HUES64 (cell line): Measurements from ENCODE around the gene TBX4.

Experiments used
- H3K27ac ChIP-seq: 2 replicates; pipeline ENCODE4 v1.7.0; 2013; ENCODE audit warnings: low read depth, low read length, inconsistent platforms
- H3K27me3 ChIP-seq: 2 replicates; pipeline ENCODE4 v1.6.1; 2013; ENCODE audit warnings: mild to moderate bottlenecking, low read length; ENCODE audit not compliant: insufficient read depth
- H3K36me3 ChIP-seq: 2 replicates; pipeline ENCODE4 v1.6.1; 2013; ENCODE audit warnings: mild to moderate bottlenecking, low read length; ENCODE audit not compliant: insufficient read depth
- H3K4me1 ChIP-seq: 2 replicates; pipeline ENCODE4 v1.6.1; 2013; ENCODE audit warnings: mild to moderate bottlenecking, low read length, moderate library complexity; ENCODE audit not compliant: insufficient read depth
- H3K4me3 ChIP-seq: 2 replicates; pipeline ENCODE4 v1.5.1; 2013; ENCODE audit warnings: mild to moderate bottlenecking, low read length, moderate library complexity
- H3K9ac ChIP-seq: 2 replicates; pipeline ENCODE4 v1.6.1; 2013; ENCODE audit warnings: mild to moderate bottlenecking, low read depth, low read length
- H3K9me3 ChIP-seq: 2 replicates; pipeline ENCODE4 v1.6.1; 2013; ENCODE audit warnings: low read depth, low read length; ENCODE audit not compliant: insufficient read depth
- WGBS: fragments of 150-250, 120-280 bp; methylation state at CpG from one replicate; pipeline ENCODE4 v1.1.7; 2013; ENCODE audit warnings: missing lambda C conversion rate; 5-methylcytosine and 5-hydroxymethylcytosine counted together

The TBX4 gene

GRCh38 chr17:61457226-61457983, 5.2 kb downstream of the TBX4 start:
- peak overlapping the region; percentile 6; the same call in 1 of the 2 replicates for H3K4me3 ChIP-seq
- no peaks in the 10 kb centered on the region for H3K9me3 ChIP-seq
- no peak overlapping the region for H3K27ac ChIP-seq
- no peak overlapping the region for H3K9ac ChIP-seq
- 2% methylated on average over 39 of the region's 39 CpGs for WGBS
- H3K4me1 ChIP-seq: 0 out of 2 replicates have a peak, but pooled peaks cover 6% of the 10 kb centered on the region
- H3K27me3 ChIP-seq: peaks cover 100% of the 10 kb centered on the region
- no peaks in the 10 kb centered on the region for H3K36me3 ChIP-seq

- Histone ChIP-seq H3K36me3 (no peaks in the 10 kb centered on the region), H3K4me3 (no peak overlapping the region), H3K9me3 (no peaks in the 10 kb centered on the region), H3K27me3 (peaks cover 100% of the 10 kb centered on the region), H3K4me1 (peaks cover 11% of the 10 kb centered on the region; the same call in 1 of the 2 replicates), H3K9ac (no peak overlapping the region), H3K27ac (no peak overlapping the region)
- 3% methylated on average over 13 of the region's 14 CpGs for WGBS
These were observed 5.8 kb downstream of the TBX4 start for GRCh38 chr17:61458000-61458399.

GRCh38 chr17:61458421-61459141, 6.4 kb downstream of the TBX4 start:
- H3K4me1 ChIP-seq: peaks cover 11% of the 10 kb centered on the region; the same call in 1 of the 2 replicates
- WGBS: 16% methylated on average over 5 of the region's 5 CpGs
- no peak overlapping the region for H3K4me3 ChIP-seq

DNA sequence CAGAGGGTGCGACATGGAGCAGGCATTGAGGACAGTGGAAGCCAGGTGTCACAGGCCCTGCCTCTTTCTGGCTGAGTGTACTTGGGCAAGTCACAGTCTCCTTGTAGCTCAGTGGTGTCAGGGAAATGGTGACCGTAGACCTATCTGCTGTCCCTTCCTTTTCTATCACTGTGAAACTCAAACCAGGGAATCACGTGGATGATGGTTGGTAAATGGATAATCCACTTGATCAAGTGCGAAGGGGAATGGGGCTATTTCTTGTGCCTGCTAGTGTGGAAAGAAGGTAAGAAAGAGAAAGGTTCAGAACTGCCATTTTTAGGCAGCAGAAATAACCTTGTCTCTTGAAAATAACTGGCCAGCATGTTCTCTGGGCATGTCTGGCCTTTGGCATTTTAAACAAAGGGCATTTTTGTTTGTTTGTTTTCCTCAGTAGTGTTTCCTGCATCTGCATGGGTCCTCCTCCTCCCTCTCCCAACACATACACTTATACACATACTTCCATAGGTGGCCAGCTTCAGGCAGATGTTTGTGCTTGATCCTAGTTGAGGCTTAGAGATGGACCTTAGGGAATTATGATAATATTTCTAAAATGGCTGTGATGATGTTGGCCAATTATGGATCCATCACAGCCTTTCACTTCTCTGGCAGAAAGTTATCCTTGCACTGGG, 7.1 kb downstream of the TBX4 start:
- Histone ChIP-seq H3K27me3 (peaks cover 100% of the 10 kb centered on the region), H3K9ac (no peak overlapping the region), H3K9me3 (no peaks in the 10 kb centered on the region), H3K27ac (no peak overlapping the region), H3K4me3 (no peak overlapping the region), H3K4me1 (peaks cover 11% of the 10 kb centered on the region; the same call in 1 of the 2 replicates), H3K36me3 (no peaks in the 10 kb centered on the region)
- 49% methylated on average over 4 of the region's 4 CpGs for WGBS

More at GRCh38 chr17:61458421-61459141, 6.4 kb downstream of the TBX4 start:
- peaks cover 100% of the 10 kb centered on the region for H3K27me3 ChIP-seq
- no peak overlapping the region for H3K9ac ChIP-seq
- H3K36me3 ChIP-seq: no peaks in the 10 kb centered on the region
- no peaks in the 10 kb centered on the region for H3K9me3 ChIP-seq
- H3K27ac ChIP-seq: no peak overlapping the region

DNA sequence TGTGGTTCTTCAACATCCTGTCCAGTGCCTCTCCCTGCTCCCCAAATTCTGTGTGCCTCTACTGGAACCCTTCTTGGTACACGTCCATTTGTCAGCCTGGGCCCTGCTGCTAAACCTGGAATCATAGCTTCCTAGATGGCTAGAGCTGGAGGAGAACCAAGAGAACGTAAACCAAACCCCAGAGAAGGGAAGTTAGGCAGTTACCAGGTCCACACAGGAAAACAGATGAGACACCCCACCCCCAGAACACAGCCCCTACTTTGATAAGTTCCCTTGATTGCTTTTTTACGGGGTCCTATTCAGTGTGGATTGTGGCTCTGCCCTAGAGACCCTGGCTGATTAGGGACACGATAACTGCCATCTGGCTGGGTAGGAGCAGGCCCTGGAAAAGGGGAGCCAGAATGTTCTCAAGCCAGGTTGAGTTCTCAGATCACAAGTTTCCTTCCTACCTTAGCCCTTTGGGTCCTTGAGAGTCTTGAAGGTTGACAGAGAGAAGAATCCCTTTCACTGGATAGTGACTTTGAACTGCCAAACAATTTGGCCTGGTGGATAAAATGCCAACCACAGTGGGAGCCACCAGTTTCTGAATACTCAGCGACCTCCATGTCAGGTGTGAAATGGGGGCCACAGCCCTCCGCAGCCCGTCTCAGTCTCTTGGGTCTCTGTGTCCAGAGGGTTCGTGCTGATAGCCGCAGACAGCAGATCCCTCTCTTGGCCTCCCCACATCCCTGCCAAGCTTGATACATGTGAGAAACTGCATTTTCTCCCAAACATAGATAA, 7.9 kb downstream of the TBX4 start:
- 53% methylated on average over 9 of the region's 9 CpGs for WGBS
- Histone ChIP-seq H3K4me1 (peaks cover 11% of the 10 kb centered on the region; the same call in 1 of the 2 replicates), H3K9me3 (no peaks in the 10 kb centered on the region), H3K27ac (no peak overlapping the region), H3K9ac (no peak overlapping the region), H3K36me3 (no peaks in the 10 kb centered on the region), H3K4me3 (no peak overlapping the region), H3K27me3 (peaks cover 100% of the 10 kb centered on the region)

DNA sequence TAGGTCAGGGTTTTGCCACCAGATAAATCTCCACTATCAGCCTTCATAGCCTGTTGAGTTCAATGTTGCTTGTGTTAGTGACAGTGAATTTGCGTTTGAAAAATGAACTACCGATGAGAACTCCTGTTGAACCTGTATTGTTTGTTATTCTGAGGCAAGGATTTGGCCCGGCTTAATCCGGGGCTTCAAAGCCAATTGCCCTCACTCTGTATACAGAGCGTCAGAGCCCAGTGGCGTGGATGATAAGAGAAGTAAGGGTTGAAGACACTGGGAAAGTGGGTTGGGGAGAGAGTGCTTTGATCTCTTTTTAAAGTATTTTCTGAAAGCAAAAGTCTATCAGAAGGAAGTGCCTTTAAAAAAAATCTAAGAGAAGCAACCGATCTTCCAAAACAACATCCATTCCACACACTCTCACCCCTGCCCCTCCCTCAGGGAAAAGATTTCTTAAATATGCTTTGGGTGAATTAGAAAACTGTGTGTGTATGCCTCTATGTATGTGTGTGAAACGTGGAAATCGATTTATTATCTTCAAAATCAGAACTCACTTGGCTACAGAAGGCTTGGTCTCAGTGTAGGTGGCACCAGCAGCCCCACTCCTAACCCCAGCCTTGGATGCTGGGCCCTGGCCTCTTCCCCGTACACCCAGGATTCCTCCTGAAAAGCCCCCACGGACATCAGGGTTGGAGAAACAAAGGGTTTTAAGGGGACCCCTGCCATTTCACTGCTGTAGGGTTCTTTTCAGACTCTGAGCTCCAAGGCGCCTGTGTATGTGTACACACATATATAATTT, 8.8 kb downstream of the TBX4 start:
- peaks cover 100% of the 10 kb centered on the region for H3K27me3 ChIP-seq
- 12% methylated on average over 10 of the region's 12 CpGs for WGBS

GRCh38 chr17:61461586-61461966, 9.4 kb downstream of the TBX4 start:
- Histone ChIP-seq H3K27me3 (peaks cover 100% of the 10 kb centered on the region), H3K4me1 (peaks cover 11% of the 10 kb centered on the region; the same call in 1 of the 2 replicates), H3K9ac (no peak overlapping the region), H3K27ac (no peak overlapping the region), H3K9me3 (no peaks in the 10 kb centered on the region), H3K4me3 (peak overlapping the region; percentile 33), H3K36me3 (no peaks in the 10 kb centered on the region)
- WGBS: 5% methylated on average over 7 of the region's 7 CpGs

More for the DNA sequence above, 8.8 kb downstream of the TBX4 start:
- Histone ChIP-seq H3K9me3 (no peaks in the 10 kb centered on the region), H3K36me3 (no peaks in the 10 kb centered on the region), H3K4me3 (no peak overlapping the region), H3K4me1 (peaks cover 11% of the 10 kb centered on the region; the same call in 1 of the 2 replicates), H3K9ac (no peak overlapping the region), H3K27ac (no peak overlapping the region)

DNA sequence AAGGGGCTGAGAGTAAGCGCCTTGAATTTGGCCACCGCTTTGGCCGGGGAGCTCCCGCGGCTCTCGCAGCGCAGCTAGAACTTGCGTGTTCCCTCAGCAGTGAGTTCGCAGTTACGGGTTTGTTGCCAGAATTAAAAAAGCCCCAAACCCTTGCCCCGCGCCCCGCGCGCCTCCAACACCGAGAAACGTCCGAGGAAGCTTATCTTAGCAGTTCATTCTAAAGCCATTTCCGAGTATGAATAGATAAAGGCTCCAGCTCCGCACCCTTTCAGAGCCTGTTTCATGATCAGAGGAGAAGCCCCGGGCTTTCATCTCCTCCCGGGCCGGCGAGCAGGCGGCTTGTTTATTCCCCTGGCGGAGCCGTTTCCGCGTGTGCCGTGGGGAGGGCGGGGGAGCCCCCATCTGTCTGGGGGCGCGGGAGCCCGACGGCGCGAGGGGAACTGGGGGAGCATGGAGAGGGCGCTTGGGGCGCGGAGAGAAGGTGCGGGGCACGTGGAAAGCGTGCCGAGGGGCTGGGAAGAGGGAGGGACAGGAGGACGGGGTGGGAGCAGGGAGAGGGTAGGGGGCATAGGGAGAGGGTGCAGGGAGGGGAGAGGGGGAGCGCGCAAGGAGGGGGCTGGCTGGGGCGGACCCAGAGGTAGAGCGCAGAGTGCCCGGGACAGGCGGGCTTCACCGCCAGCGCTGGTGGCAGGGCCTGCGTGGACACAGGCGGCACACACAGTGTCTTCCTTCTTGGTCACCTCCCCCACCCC, 9.9 kb downstream of the TBX4 start:
- no peak overlapping the region for H3K27ac ChIP-seq
- no peaks in the 10 kb centered on the region for H3K36me3 ChIP-seq
- H3K4me1 ChIP-seq: peaks cover 11% of the 10 kb centered on the region; the same call in 1 of the 2 replicates
- WGBS: 2% methylated on average over 55 of the region's 55 CpGs
- H3K9me3 ChIP-seq: no peaks in the 10 kb centered on the region
- H3K27me3 ChIP-seq: peaks cover 100% of the 10 kb centered on the region
- H3K4me3 ChIP-seq: peak overlapping the region; percentile 33
- H3K9ac ChIP-seq: no peak overlapping the region

- Histone ChIP-seq H3K36me3 (no peaks in the 10 kb centered on the region), H3K9me3 (no peaks in the 10 kb centered on the region), H3K27me3 (peaks cover 97% of the 10 kb centered on the region), H3K4me3 (peak overlapping the region; percentile 12; the same call in 1 of the 2 replicates), H3K27ac (no peak overlapping the region), H3K9ac (no peak overlapping the region), H3K4me1 (peaks cover 13% of the 10 kb centered on the region)
- 9% methylated on average over 8 of the region's 10 CpGs for WGBS
These were observed 10.6 kb downstream of the TBX4 start for GRCh38 chr17:61462719-61463315.
